Measurements from ENCODE around the gene PTPRN2.

The PTPRN2 gene

GRCh38 chr7:157811946-157812345 is 775.7 kb downstream of the PTPRN2 start:
- in situ Hi-C loops (cut with MboI; ENCODE audit: low pct_unique_long_range_greater_than_20kb, low sequenced_read_pairs, unreplicated experiment) = no loop called here
- TF ChIP-seq CTCF (IDR thresholded peaks at IDR 0.05; ENCODE audit: extremely low read depth, insufficient read depth, missing control alignments) = no peak
- no peak for DNase-seq (ENCODE audit: low spot score)

- no peak for TF ChIP-seq CTCF (IDR thresholded peaks at IDR 0.05; ENCODE audit: extremely low read depth, insufficient read depth, missing control alignments)
- no peak for DNase-seq (ENCODE audit: low spot score)
- in situ Hi-C loops (cut with MboI; ENCODE audit: low pct_unique_long_range_greater_than_20kb, low sequenced_read_pairs, unreplicated experiment) = no loop called here
These were observed 777.5 kb downstream of the PTPRN2 start for GRCh38 chr7:157809863-157810851.

- no peak for DNase-seq (ENCODE audit: low spot score)
- in situ Hi-C loops (cut with MboI; ENCODE audit: low pct_unique_long_range_greater_than_20kb, low sequenced_read_pairs, unreplicated experiment) = no loop called here
- no peak for TF ChIP-seq CTCF (IDR thresholded peaks at IDR 0.05; ENCODE audit: extremely low read depth, insufficient read depth, missing control alignments)
These were observed 778.3 kb downstream of the PTPRN2 start for GRCh38 chr7:157809154-157809862.

GRCh38 chr7:157808042-157808441 is 779.6 kb downstream of the PTPRN2 start:
- no peak for DNase-seq (ENCODE audit: low spot score)
- no peak for TF ChIP-seq CTCF (IDR thresholded peaks at IDR 0.05; ENCODE audit: extremely low read depth, insufficient read depth, missing control alignments)
- in situ Hi-C loops (cut with MboI; ENCODE audit: low pct_unique_long_range_greater_than_20kb, low sequenced_read_pairs, unreplicated experiment) = no loop called here

GRCh38 chr7:157807510-157807909 is 780.1 kb downstream of the PTPRN2 start:
- DNase-seq (ENCODE audit: low spot score) = no peak
- no peak for TF ChIP-seq CTCF (IDR thresholded peaks at IDR 0.05; ENCODE audit: extremely low read depth, insufficient read depth, missing control alignments)
- in situ Hi-C loops (cut with MboI; ENCODE audit: low pct_unique_long_range_greater_than_20kb, low sequenced_read_pairs, unreplicated experiment) = no loop called here

GRCh38 chr7:157806711-157807110 is 780.9 kb downstream of the PTPRN2 start:
- TF ChIP-seq CTCF (IDR thresholded peaks at IDR 0.05; ENCODE audit: extremely low read depth, insufficient read depth, missing control alignments) = no peak
- in situ Hi-C loops (cut with MboI; ENCODE audit: low pct_unique_long_range_greater_than_20kb, low sequenced_read_pairs, unreplicated experiment) = no loop called here
- no peak for DNase-seq (ENCODE audit: low spot score)
